SK-N-MC (cell line): ENCODE measurements around the gene SGMS1.

ENCODE experiments used
- EZH2 ChIP-seq: fragments of 200-600 bp; sonication (generic); IDR thresholded peaks from one replicate; pipeline ENCODE4 v1.6.1; 2017; ENCODE audit warnings: antibody characterized with exemption
- FOXP2 ChIP-seq: optimal IDR thresholded peaks from 2 replicates; pipeline ENCODE3; 2011; ENCODE audit warnings: mild to moderate bottlenecking, moderate library complexity; ENCODE audit not compliant: insufficient read depth; ENCODE audit errors: extremely low read length, control extremely low read depth
- POLR2AphosphoS5 ChIP-seq: IDR thresholded peaks from 2 replicates; pipeline ENCODE4 v1.6.1; 2012; ENCODE audit warnings: mild to moderate bottlenecking, low read depth, low read length, borderline replicate concordance

DNA sequence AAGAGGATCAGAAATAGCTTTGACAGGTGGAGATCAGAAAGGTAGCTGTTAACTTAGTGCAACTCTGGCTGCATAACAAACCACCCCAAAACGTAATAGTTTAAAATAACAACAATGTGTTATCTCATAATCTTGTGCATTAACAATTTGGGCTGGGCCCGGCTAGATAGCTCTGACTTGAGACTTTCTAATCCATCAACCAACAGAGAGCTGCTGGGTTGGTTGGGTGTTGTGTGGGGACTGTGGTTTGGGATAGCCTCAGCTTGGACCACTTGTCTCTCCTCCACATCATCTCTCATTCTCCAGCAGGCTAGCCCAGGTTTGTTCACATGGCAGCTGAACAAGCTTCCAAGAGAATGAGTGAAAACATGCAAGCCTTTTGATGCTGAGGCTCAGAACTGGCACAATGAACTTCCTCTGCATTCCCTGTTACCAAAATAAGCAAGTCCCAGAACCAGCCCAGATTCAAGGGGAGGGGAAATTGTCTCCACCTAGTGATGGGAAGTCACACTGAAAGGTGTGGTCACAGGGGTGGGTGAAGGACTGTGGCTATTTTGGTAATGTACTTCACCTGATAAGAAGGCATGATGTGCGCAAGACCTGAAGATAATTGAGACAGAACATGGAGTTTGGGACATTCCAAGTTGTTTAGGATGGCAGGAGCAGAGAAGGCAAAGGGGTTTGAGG lies 352.0 kb downstream of the SGMS1 start:
- TF ChIP-seq POLR2AphosphoS5 (no peak), EZH2 (no peak), FOXP2 (no peak)
